ENCODE data around the gene ADGRE1.
"Not testable (repeated sequence)": the region's sequence is repeated elsewhere in the genome, so short reads cannot be mapped to it uniquely, and the experiment has no call there.

The ADGRE1 gene

GRCh38 chr19:6868351-6868750, 19.0 kb upstream of the ADGRE1 start:
- no peak for TF ChIP-seq CTCF (IDR thresholded peaks at IDR 0.05)
- DNase-seq, result peak in 1 of 2 donors; percentile 41
- Histone ChIP-seq H3K4me1 (no peaks in the 10 kb centered on the region), H3K27me3 (peaks cover 0 to 21% of the 10 kb centered on the region in 2 donors), H3K4me3 (no peak overlapping the region), H3K36me3 (no peaks in the 10 kb centered on the region), H3K27ac (no peak overlapping the region), H3K9me3 (no peaks in the 10 kb centered on the region)
- intact Hi-C loops (cut with DNase I; ENCODE audit: low total_unique reads), result loop anchor here (10.0 kb wide), 1 partner anchor 134 kb away; the partner anchor contains the start of genes GPR108 and TRIP10

- H3K27me3 ChIP-seq, result peaks cover 0 to 19% of the 10 kb centered on the region in 2 donors
- not testable (repeated sequence) for H3K4me1 ChIP-seq, H3K27ac ChIP-seq, H3K4me3 ChIP-seq, DNase-seq, H3K36me3 ChIP-seq, H3K9me3 ChIP-seq
- intact Hi-C loops (cut with DNase I; ENCODE audit: low total_unique reads), result loop anchor here (10.0 kb wide), 1 partner anchor 135 kb away; the partner anchor contains the start of genes GPR108 and TRIP10
These were observed 18.1 kb upstream of the ADGRE1 start for GRCh38 chr19:6869151-6869882.

GRCh38 chr19:6873708-6874431, 13.5 kb upstream of the ADGRE1 start:
- intact Hi-C loops (cut with DNase I; ENCODE audit: low total_unique reads), result no loop called here
- H3K4me3 ChIP-seq, result no peak overlapping the region
- no peaks in the 10 kb centered on the region for H3K4me1 ChIP-seq
- DNase-seq, result no peak
- TF ChIP-seq CTCF (IDR thresholded peaks at IDR 0.05), result no peak
- H3K27me3 ChIP-seq, result peaks cover 0 to 10% of the 10 kb centered on the region in 2 donors
- no peak overlapping the region for H3K27ac ChIP-seq
- H3K36me3 ChIP-seq, result no peaks in the 10 kb centered on the region
- H3K9me3 ChIP-seq, result peaks cover 0 to under 1% (median 0%) of the 10 kb centered on the region in 3 donors

GRCh38 chr19:6875218-6875617, 12.2 kb upstream of the ADGRE1 start:
- Histone ChIP-seq H3K9me3 (peaks cover 0 to 7% (median 0%) of the 10 kb centered on the region in 3 donors), H3K36me3 (no peaks in the 10 kb centered on the region), H3K4me1 (no peaks in the 10 kb centered on the region), H3K4me3 (no peak overlapping the region), H3K27me3 (peaks cover 0 to 4% of the 10 kb centered on the region in 2 donors), H3K27ac (no peak overlapping the region)
- intact Hi-C loops (cut with DNase I; ENCODE audit: low total_unique reads), result no loop called here
- no peak for TF ChIP-seq CTCF (IDR thresholded peaks at IDR 0.05)
- no peak for DNase-seq

GRCh38 chr19:6876748-6877147, 10.6 kb upstream of the ADGRE1 start:
- Histone ChIP-seq H3K36me3 (no peaks in the 10 kb centered on the region), H3K27me3 (peaks cover 0 to 4% of the 10 kb centered on the region in 2 donors), H3K4me1 (no peaks in the 10 kb centered on the region), H3K9me3 (peaks cover 0 to 7% (median 0%) of the 10 kb centered on the region in 3 donors), H3K27ac (no peak overlapping the region), H3K4me3 (no peak overlapping the region)
- DNase-seq, result no peak
- intact Hi-C loops (cut with DNase I; ENCODE audit: low total_unique reads), result no loop called here
- no peak for TF ChIP-seq CTCF (IDR thresholded peaks at IDR 0.05)

- Histone ChIP-seq H3K27me3 (peaks cover 0 to 4% of the 10 kb centered on the region in 2 donors), H3K4me3 (no peak overlapping the region), H3K4me1 (no peaks in the 10 kb centered on the region), H3K9me3 (peaks cover 0 to 7% (median 0%) of the 10 kb centered on the region in 3 donors), H3K27ac (no peak overlapping the region), H3K36me3 (no peaks in the 10 kb centered on the region)
- DNase-seq, result no peak
- no peak for TF ChIP-seq CTCF (IDR thresholded peaks at IDR 0.05)
- intact Hi-C loops (cut with DNase I; ENCODE audit: low total_unique reads), result no loop called here
These were observed 9.6 kb upstream of the ADGRE1 start for GRCh38 chr19:6877766-6878165.

Data from tibial artery (tissue), 4 donors.